ENCODE results near the gene BMP8A. TPM values are rescaled to one million over a fixed set of nuclear protein-coding genes. Genes with fewer than 3 reads are reported as not detected.
"Not testable (repeated sequence)": the region's sequence is repeated elsewhere in the genome, so short reads cannot be mapped to it uniquely, and the experiment has no call there.

Gene BMP8A
- total RNA-seq, 2 donors from 2014 or later, result 5.4 to 9.4 TPM

- peaks cover 8 to 30% of the 10 kb centered on the region in 2 donors for H3K36me3 ChIP-seq
- intact Hi-C loops (cut with DNase I), result no loop called here
- 58% methylated on average over 1 of the region's 1 CpG for WGBS
These were observed 29.4 kb upstream of the BMP8A start for GRCh38 chr1:39462074-39462473.

GRCh38 chr1:39466413-39467107 is 24.9 kb upstream of the BMP8A start:
- Histone ChIP-seq H3K27ac (no peak overlapping the region), H3K36me3 (peaks cover 0 to 8% of the 10 kb centered on the region in 2 donors), H3K4me1 (replicated peaks) (no peaks in the 10 kb centered on the region), H3K4me3 (no peak overlapping the region), H3K9me3 (no peaks in the 10 kb centered on the region), H3K27me3 (replicated peaks; ENCODE audit: insufficient read depth) (no peaks in the 10 kb centered on the region)
- TF ChIP-seq CTCF (IDR thresholded peaks at IDR 0.05) (no peak), POLR2AphosphoS5 (IDR thresholded peaks at IDR 0.05) (no peak), POLR2A (IDR thresholded peaks at IDR 0.05) (no peak)
- no peak for DNase-seq (ENCODE audit: low spot score)
- 70% methylated on average over 3 of the region's 3 CpGs for WGBS
- intact Hi-C loops (cut with DNase I), result no loop called here

More at GRCh38 chr1:39462074-39462473, 29.4 kb upstream of the BMP8A start:
- H3K4me3 ChIP-seq, result no peak overlapping the region
- H3K27me3 ChIP-seq (replicated peaks; ENCODE audit: insufficient read depth), result no peaks in the 10 kb centered on the region
- no peak for TF ChIP-seq POLR2AphosphoS5 (IDR thresholded peaks at IDR 0.05)
- TF ChIP-seq POLR2A (IDR thresholded peaks at IDR 0.05), result no peak
- no peak for TF ChIP-seq CTCF (IDR thresholded peaks at IDR 0.05)
- H3K4me1 ChIP-seq (replicated peaks), result no peaks in the 10 kb centered on the region
- no peaks in the 10 kb centered on the region for H3K9me3 ChIP-seq
- DNase-seq (ENCODE audit: low spot score), result no peak
- H3K27ac ChIP-seq, result no peak overlapping the region

GRCh38 chr1:39467108-39467720 is 24.2 kb upstream of the BMP8A start:
- H3K9me3 ChIP-seq; H3K27me3 ChIP-seq (replicated peaks; ENCODE audit: insufficient read depth); intact Hi-C loops (cut with DNase I); H3K4me3 ChIP-seq; DNase-seq (ENCODE audit: low spot score); H3K4me1 ChIP-seq (replicated peaks); H3K36me3 ChIP-seq; H3K27ac ChIP-seq: not testable (repeated sequence)
- 66% methylated on average over 16 of the region's 16 CpGs for WGBS

GRCh38 chr1:39469150-39469549 is 22.3 kb upstream of the BMP8A start:
- TF ChIP-seq POLR2A (IDR thresholded peaks at IDR 0.05) (no peak), CTCF (IDR thresholded peaks at IDR 0.05) (peak in 1 of 4 experiments; percentile 17), POLR2AphosphoS5 (IDR thresholded peaks at IDR 0.05) (no peak)
- H3K36me3 ChIP-seq, result peaks cover 0 to 5% of the 10 kb centered on the region in 2 donors
- H3K9me3 ChIP-seq, result no peaks in the 10 kb centered on the region
- intact Hi-C loops (cut with DNase I), result no loop called here
- H3K4me1 ChIP-seq (replicated peaks), result no peaks in the 10 kb centered on the region
- 70% methylated on average over 3 of the region's 3 CpGs for WGBS
- H3K27ac ChIP-seq, result no peak overlapping the region
- H3K4me3 ChIP-seq, result no peak overlapping the region
- H3K27me3 ChIP-seq (replicated peaks; ENCODE audit: insufficient read depth), result no peaks in the 10 kb centered on the region
- DNase-seq (ENCODE audit: low spot score), result no peak

GRCh38 chr1:39470040-39470439 is 21.4 kb upstream of the BMP8A start:
- TF ChIP-seq POLR2AphosphoS5 (IDR thresholded peaks at IDR 0.05), result no peak
- no peak for TF ChIP-seq POLR2A (IDR thresholded peaks at IDR 0.05)
- no peak for TF ChIP-seq CTCF (IDR thresholded peaks at IDR 0.05)
- no peaks in the 10 kb centered on the region for H3K27me3 ChIP-seq (replicated peaks; ENCODE audit: insufficient read depth)
- no peak overlapping the region for H3K27ac ChIP-seq
- H3K4me1 ChIP-seq (replicated peaks), result no peaks in the 10 kb centered on the region
- H3K36me3 ChIP-seq, result peaks cover 0 to 5% of the 10 kb centered on the region in 2 donors
- no peak for DNase-seq (ENCODE audit: low spot score)
- H3K9me3 ChIP-seq, result no peaks in the 10 kb centered on the region
- intact Hi-C loops (cut with DNase I), result no loop called here
- H3K4me3 ChIP-seq, result no peak overlapping the region
